Panc1 (cell line): ENCODE data around the gene DDX25. TPM values are rescaled to one million over a fixed set of nuclear protein-coding genes. Genes with fewer than 3 reads are reported as not detected.

Experiments used
- ATAC-seq: fragments of 200-7000 bp; cut with Tn5 transposase; 2 replicates; pipeline ENCODE4 v1.9.1; 2020; ENCODE audit warnings: mild to moderate bottlenecking, moderate library complexity
- BruUV-seq: library from RNA; stranded (reverse); fragments of 400-500 nt; replicated peaks from 2 replicates; lab custom pipeline; 2021; lab: Mats Ljungman, UMichigan
- CTCF ChIA-PET: fragments of 300-600 bp; sonication (Branson Sonifier 250); formaldehyde crosslinking; loops from one replicate; lab custom pipeline; 2022; ENCODE audit warnings: antibody characterized with exemption; lab: Charles Lee
- POLR2A ChIA-PET: fragments of 300-600 bp; sonication (Branson Sonifier 250); formaldehyde crosslinking; loops from one replicate; lab custom pipeline; 2022; ENCODE audit warnings: antibody characterized with exemption; lab: Charles Lee
- DNase-seq: peaks from one replicate; pipeline ENCODE4 v3.0.0-alpha.2; 2010; ENCODE audit warnings: low read depth, low spot score
- H3K27ac ChIP-seq: 2 replicates; pipeline ENCODE4 v1.5.1; 2011; ENCODE audit warnings: mild to moderate bottlenecking, low read length, inconsistent platforms
- H3K27me3 ChIP-seq: fragments of 200-500 bp; sonication (Bioruptor generic); 2 replicates; pipeline ENCODE4 v1.6.0; 2014; ENCODE audit warnings: low read length, inconsistent platforms; ENCODE audit not compliant: control insufficient read depth, insufficient read depth
- H3K36me3 ChIP-seq: fragments of 200-500 bp; sonication (Bioruptor generic); 2 replicates; pipeline ENCODE4 v1.5.1; 2014; ENCODE audit warnings: inconsistent platforms, mild to moderate bottlenecking, low read length, moderate library complexity; ENCODE audit not compliant: control insufficient read depth, insufficient read depth
- H3K4me1 ChIP-seq: 2 replicates; pipeline ENCODE4 v1.5.1; 2011; ENCODE audit warnings: inconsistent platforms, mild to moderate bottlenecking, low read length, moderate library complexity; ENCODE audit not compliant: control insufficient read depth, insufficient read depth
- H3K4me3 ChIP-seq, 2 experiments: 2 replicates each; pipeline ENCODE4 v1.5.1; 2011 to 2012; ENCODE audit warnings: low read depth in 2 of 2, low read length in 2 of 2, mild to moderate bottlenecking in 2 of 2, inconsistent platforms in 1 of 2, moderate library complexity in 1 of 2
- H3K9me3 ChIP-seq: fragments of 200-500 bp; sonication (Bioruptor generic); 2 replicates; pipeline ENCODE4 v1.5.1; 2014; ENCODE audit warnings: low read depth, mild to moderate bottlenecking, inconsistent platforms, low read length, moderate library complexity; ENCODE audit not compliant: control insufficient read depth, insufficient read depth
- POLR2AphosphoS5 ChIP-seq: IDR thresholded peaks from 2 replicates; pipeline ENCODE4 v1.6.1; 2012; ENCODE audit warnings: mild to moderate bottlenecking, low read depth, low read length, moderate library complexity
- SIN3A ChIP-seq: IDR thresholded peaks from 2 replicates; pipeline ENCODE4 v1.6.1; 2012; ENCODE audit warnings: low read depth, mild to moderate bottlenecking, low read length, moderate library complexity, borderline replicate concordance; ENCODE audit not compliant: insufficient read depth
- TCF7L2 ChIP-seq: IDR thresholded peaks from 2 replicates; pipeline ENCODE4 v1.6.1; 2011; ENCODE audit warnings: mild to moderate bottlenecking, low read depth, low read length, inconsistent platforms
- in situ Hi-C: cut with HindIII; loops from 2 replicates; pipeline ENCODE4 v1.10.0; 2016; ENCODE audit warnings: low sequenced_read_pairs, low pct_unique_long_range_greater_than_20kb
- intact Hi-C: fragments of 100-400 bp; cut with micrococcal nuclease; formaldehyde crosslinking; loops from one replicate; pipeline ENCODE4 v1.10.0; 2022; ENCODE audit not compliant: unreplicated experiment
- total RNA-seq: library from RNA; stranded (reverse); gene quantifications from one replicate; pipeline ENCODE4 v1.2.1, GENCODE V29; 2021; ENCODE audit not compliant: unreplicated experiment
- TF ChIP-seq, protein P1 (sequence below): fragments of 450-650 bp; IDR thresholded peaks from 2 replicates; pipeline ENCODE4 v1.5.1; 2017; ENCODE audit warnings: mild to moderate bottlenecking
- TF ChIP-seq, protein P2 (sequence below), 2 experiments: IDR thresholded peaks; 2 replicates each; pipeline ENCODE4 v1.6.1; 2011 to 2012; ENCODE audit warnings: low read depth in 2 of 2, control low read depth in 1 of 2, low read length in 1 of 2, mild to moderate bottlenecking in 1 of 2, moderate library complexity in 1 of 2; ENCODE audit not compliant: insufficient read depth in 1 of 2

Gene DDX25
- total RNA-seq, 1 experiment from 2014 or later: 0.15 TPM

- no TSS peak for BruUV-seq
- intact Hi-C loops: loop anchor here (5.0 kb wide), 1 partner anchor 118 kb away; the partner anchor contains the start of gene CDON
- Histone ChIP-seq H3K4me1 (no peaks in the 10 kb centered on the region), H3K36me3 (no peaks in the 10 kb centered on the region), H3K27ac (no peak overlapping the region), H3K9me3 (no peaks in the 10 kb centered on the region), H3K27me3 (no peaks in the 10 kb centered on the region), H3K4me3 (no peak overlapping the region)
- ChIA-PET POLR2A (interaction anchor here (1.5 kb wide), 1 partner anchor 197 kb away, joined by 4 read pairs; no protein-coding TSS in a partner anchor), CTCF (interaction anchor here (0.6 to 1.5 kb wide), 3 partner anchors 117 to 146 kb away, joined by 3 to 5 read pairs (median 5); no protein-coding TSS in a partner anchor)
- in situ Hi-C loops: loop anchor here (25.0 kb wide), 1 partner anchor 268 kb away; the partner anchor contains the start of genes FAM118B and RPUSD4
- TF ChIP-seq, protein P1, sequence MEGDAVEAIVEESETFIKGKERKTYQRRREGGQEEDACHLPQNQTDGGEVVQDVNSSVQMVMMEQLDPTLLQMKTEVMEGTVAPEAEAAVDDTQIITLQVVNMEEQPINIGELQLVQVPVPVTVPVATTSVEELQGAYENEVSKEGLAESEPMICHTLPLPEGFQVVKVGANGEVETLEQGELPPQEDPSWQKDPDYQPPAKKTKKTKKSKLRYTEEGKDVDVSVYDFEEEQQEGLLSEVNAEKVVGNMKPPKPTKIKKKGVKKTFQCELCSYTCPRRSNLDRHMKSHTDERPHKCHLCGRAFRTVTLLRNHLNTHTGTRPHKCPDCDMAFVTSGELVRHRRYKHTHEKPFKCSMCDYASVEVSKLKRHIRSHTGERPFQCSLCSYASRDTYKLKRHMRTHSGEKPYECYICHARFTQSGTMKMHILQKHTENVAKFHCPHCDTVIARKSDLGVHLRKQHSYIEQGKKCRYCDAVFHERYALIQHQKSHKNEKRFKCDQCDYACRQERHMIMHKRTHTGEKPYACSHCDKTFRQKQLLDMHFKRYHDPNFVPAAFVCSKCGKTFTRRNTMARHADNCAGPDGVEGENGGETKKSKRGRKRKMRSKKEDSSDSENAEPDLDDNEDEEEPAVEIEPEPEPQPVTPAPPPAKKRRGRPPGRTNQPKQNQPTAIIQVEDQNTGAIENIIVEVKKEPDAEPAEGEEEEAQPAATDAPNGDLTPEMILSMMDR: no peak
- TF ChIP-seq, protein P2, sequence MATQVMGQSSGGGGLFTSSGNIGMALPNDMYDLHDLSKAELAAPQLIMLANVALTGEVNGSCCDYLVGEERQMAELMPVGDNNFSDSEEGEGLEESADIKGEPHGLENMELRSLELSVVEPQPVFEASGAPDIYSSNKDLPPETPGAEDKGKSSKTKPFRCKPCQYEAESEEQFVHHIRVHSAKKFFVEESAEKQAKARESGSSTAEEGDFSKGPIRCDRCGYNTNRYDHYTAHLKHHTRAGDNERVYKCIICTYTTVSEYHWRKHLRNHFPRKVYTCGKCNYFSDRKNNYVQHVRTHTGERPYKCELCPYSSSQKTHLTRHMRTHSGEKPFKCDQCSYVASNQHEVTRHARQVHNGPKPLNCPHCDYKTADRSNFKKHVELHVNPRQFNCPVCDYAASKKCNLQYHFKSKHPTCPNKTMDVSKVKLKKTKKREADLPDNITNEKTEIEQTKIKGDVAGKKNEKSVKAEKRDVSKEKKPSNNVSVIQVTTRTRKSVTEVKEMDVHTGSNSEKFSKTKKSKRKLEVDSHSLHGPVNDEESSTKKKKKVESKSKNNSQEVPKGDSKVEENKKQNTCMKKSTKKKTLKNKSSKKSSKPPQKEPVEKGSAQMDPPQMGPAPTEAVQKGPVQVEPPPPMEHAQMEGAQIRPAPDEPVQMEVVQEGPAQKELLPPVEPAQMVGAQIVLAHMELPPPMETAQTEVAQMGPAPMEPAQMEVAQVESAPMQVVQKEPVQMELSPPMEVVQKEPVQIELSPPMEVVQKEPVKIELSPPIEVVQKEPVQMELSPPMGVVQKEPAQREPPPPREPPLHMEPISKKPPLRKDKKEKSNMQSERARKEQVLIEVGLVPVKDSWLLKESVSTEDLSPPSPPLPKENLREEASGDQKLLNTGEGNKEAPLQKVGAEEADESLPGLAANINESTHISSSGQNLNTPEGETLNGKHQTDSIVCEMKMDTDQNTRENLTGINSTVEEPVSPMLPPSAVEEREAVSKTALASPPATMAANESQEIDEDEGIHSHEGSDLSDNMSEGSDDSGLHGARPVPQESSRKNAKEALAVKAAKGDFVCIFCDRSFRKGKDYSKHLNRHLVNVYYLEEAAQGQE (IDR thresholded peaks at IDR 0.05; ENCODE audit: insufficient read depth in 1 of 2, low read depth in 2 of 2, low read length in 1 of 2): no peak
- no peak for TF ChIP-seq SIN3A
- no peak for TF ChIP-seq TCF7L2
- TF ChIP-seq POLR2AphosphoS5: no peak
- ATAC-seq (no peak), DNase-seq (no peak)
Observed at GRCh38 chr11:125943661-125944349, 39.5 kb downstream of the DDX25 start.

GRCh38 chr11:125944350-125945010 is 40.2 kb downstream of the DDX25 start:
- no peaks in the 10 kb centered on the region for H3K36me3 ChIP-seq
- H3K27ac ChIP-seq: no peak overlapping the region
- H3K27me3 ChIP-seq: no peaks in the 10 kb centered on the region
- intact Hi-C loops: loop anchor here (5.0 kb wide), 1 partner anchor 118 kb away; the partner anchor contains the start of gene CDON
- in situ Hi-C loops: loop anchor here (25.0 kb wide), 1 partner anchor 268 kb away; the partner anchor contains the start of genes FAM118B and RPUSD4
- no TSS peak for BruUV-seq
- H3K4me1 ChIP-seq: no peaks in the 10 kb centered on the region
- DNase-seq (no peak), ATAC-seq (no peak)
- POLR2A ChIA-PET: no interaction called here
- H3K9me3 ChIP-seq: no peaks in the 10 kb centered on the region
- TF ChIP-seq, protein P2 (IDR thresholded peaks at IDR 0.05; ENCODE audit: insufficient read depth in 1 of 2, low read depth in 2 of 2, low read length in 1 of 2): no peak
- TF ChIP-seq TCF7L2 (no peak), POLR2AphosphoS5 (no peak), SIN3A (no peak)
- TF ChIP-seq, protein P1: no peak
- H3K4me3 ChIP-seq: no peak overlapping the region
- CTCF ChIA-PET: no interaction called here
